ENCODE measurements around the gene JUN. TPM values are rescaled to one million over a fixed set of nuclear protein-coding genes. Genes with fewer than 3 reads are reported as not detected.

JUN gene
- total RNA-seq, 1 donor, result 55.0 TPM

DNA sequence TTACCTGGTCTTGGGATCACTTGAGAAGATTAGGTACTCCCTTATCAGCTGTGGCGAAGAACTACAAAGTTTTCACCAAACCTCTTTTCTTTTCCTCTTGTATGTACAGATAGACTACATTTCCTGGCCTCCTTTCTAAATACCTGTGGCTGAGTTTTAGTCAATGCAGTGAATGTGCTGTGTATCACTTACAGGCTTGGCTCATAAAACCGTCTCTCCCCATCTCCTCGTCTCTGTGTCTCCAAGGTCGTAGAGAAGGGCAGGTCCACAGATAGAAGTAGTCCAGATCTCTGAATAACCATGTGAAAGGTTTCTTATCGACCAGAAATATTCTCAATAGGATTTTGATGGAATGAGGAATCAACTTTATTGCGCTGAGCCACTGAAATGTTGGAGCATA, 9.0 kb upstream of the JUN start:
- no peak overlapping the region for H3K4me3 ChIP-seq (ENCODE audit: low read depth, low read length)
- DNase-seq (ENCODE audit: low read depth), result no peak
- TF ChIP-seq, protein P1, sequence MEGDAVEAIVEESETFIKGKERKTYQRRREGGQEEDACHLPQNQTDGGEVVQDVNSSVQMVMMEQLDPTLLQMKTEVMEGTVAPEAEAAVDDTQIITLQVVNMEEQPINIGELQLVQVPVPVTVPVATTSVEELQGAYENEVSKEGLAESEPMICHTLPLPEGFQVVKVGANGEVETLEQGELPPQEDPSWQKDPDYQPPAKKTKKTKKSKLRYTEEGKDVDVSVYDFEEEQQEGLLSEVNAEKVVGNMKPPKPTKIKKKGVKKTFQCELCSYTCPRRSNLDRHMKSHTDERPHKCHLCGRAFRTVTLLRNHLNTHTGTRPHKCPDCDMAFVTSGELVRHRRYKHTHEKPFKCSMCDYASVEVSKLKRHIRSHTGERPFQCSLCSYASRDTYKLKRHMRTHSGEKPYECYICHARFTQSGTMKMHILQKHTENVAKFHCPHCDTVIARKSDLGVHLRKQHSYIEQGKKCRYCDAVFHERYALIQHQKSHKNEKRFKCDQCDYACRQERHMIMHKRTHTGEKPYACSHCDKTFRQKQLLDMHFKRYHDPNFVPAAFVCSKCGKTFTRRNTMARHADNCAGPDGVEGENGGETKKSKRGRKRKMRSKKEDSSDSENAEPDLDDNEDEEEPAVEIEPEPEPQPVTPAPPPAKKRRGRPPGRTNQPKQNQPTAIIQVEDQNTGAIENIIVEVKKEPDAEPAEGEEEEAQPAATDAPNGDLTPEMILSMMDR (IDR thresholded peaks at IDR 0.05; ENCODE audit: insufficient read depth, low read length), result no peak

DNA sequence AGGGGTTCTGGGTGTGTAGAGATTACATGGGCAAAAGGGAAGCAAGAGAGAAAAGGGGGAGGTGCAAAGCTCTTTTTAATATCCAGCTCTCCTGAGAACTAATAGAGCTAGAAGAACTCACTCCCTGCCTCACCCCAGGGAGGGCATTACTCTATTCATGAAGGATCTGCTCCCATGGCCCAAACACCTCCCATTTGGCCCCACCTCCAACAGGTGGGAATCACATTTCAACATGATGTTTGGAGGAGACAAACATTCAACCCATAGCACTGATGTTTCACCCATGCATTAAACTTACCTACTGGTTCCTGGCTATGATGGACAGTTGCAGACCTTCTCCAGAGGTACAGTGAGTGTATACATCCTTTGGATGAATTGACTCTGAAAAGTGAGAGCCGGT, 7.3 kb upstream of the JUN start:
- TF ChIP-seq, protein P1 (IDR thresholded peaks at IDR 0.05; ENCODE audit: insufficient read depth, low read length), result no peak
- DNase-seq (ENCODE audit: low read depth), result no peak
- no peak overlapping the region for H3K4me3 ChIP-seq (ENCODE audit: low read depth, low read length)

DNA sequence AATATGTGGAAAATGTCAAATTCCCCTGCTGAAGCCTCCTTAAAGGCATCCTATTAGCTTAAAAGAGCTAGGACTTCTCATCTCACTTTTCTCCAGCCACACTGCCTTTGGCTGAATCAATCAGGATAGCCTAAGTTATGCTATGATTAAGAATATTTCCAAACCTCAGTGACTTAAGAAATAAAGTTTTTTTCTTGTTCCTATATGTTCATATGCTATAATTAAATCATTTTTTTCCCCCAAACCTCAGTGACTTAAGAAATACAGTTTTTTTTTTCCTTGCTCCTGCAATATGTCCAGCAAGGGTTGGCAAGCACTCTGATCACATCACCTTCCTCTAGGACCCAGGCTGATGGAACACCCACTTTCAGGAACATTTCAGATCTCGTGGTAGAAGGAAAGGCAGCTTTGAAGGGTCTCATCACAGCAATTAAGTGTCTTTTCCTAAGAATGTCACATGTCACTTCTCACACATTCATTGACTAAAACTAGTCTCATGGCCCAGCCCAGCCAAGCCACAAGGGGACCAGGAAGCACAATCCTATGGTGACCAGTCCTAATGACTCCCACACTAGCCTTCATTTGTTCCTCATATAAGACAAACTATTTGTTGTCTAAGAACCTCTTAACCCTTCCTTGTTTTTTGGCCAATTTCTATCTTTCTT, 6.3 kb upstream of the JUN start:
- H3K4me3 ChIP-seq (ENCODE audit: low read depth, low read length), result no peak overlapping the region
- no peak for DNase-seq (ENCODE audit: low read depth)
- TF ChIP-seq, protein P1 (IDR thresholded peaks at IDR 0.05; ENCODE audit: insufficient read depth, low read length), result no peak

DNA sequence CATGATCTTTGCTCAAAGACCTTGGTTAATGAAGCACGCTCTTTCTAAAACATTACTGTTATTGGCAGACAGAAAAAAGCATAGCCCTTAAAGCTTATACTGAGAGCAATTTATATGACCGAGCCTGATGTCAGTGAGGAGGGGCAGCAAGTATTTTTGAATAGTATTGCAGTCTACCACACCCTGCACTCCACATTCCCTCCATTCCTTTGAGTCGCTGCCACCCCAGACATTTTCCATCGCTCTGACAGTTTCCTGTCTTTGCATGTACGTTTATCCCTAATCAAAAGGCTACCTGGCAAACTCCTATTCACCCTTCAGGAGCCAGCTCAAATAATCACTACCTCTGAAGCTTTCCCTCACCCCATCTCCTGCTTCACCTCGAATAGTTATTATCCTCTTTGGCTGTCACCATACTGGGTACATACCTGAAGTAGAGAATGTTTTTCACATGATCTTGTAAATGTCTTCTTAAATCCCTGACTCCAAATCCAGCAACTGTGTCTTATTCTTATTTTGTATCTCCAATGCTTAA, 5.5 kb upstream of the JUN start:
- TF ChIP-seq, protein P1 (IDR thresholded peaks at IDR 0.05; ENCODE audit: insufficient read depth, low read length), result no peak
- H3K4me3 ChIP-seq (ENCODE audit: low read depth, low read length), result no peak overlapping the region
- no peak for DNase-seq (ENCODE audit: low read depth)

DNA sequence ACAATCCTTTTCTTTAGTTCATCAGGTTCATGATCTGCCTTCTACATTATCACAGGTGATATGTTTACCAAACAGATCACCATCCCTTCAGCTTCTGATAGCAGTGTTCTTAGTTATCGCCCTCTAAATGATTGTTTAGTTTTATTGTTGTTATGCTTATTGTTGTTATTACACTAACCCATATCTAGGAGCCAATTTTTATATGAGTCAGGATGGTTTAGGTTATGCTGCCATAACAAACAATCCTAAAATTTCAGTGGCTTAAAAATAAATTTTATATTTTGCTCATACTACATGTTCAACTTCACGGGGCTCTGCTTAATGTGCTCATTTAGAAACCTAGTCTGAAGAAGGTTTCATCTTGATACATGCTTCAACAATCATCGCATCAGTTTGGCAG, 4.4 kb upstream of the JUN start:
- TF ChIP-seq, protein P1 (IDR thresholded peaks at IDR 0.05; ENCODE audit: insufficient read depth, low read length), result no peak
- no peak for DNase-seq (ENCODE audit: low read depth)

DNA sequence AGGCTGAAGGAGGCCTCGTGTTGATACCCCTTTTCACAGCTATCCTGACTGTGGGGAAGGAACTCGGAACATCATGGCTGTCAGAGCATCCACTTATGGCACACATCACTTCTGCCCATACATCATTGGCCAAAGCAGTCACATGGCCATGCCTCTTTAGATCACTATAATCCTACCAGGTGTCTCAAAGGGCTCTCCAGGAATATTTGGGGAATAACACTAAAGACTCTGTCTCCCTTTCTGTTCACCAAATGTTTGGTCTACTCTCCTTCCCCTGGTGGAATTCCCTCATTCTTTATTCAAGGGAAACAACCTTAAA, 3.0 kb upstream of the JUN start:
- H3K4me3 ChIP-seq (ENCODE audit: low read depth, low read length), result no peak overlapping the region
- TF ChIP-seq, protein P1 (IDR thresholded peaks at IDR 0.05; ENCODE audit: insufficient read depth, low read length), result no peak
- no peak for DNase-seq (ENCODE audit: low read depth)

More for the DNA sequence above, 4.4 kb upstream of the JUN start:
- no peak overlapping the region for H3K4me3 ChIP-seq (ENCODE audit: low read depth, low read length)
